GM23248 (cell line): Measurements from ENCODE around the gene FGD5.

Experiments
- EZH2 ChIP-seq: fragments of 200-600 bp; sonication (generic); IDR thresholded peaks from 2 replicates; pipeline ENCODE4 v1.6.1; 2018; ENCODE audit warnings: antibody characterized with exemption, mild to moderate bottlenecking; ENCODE audit not compliant: insufficient read depth, poor library complexity, severe bottlenecking
- EZH2phosphoT487 ChIP-seq: fragments of 200-600 bp; sonication (generic); IDR thresholded peaks from 2 replicates; pipeline ENCODE4 v1.6.1; 2018; ENCODE audit warnings: antibody characterized with exemption, moderate library complexity, mild to moderate bottlenecking, low read depth; ENCODE audit not compliant: insufficient read depth

DNA sequence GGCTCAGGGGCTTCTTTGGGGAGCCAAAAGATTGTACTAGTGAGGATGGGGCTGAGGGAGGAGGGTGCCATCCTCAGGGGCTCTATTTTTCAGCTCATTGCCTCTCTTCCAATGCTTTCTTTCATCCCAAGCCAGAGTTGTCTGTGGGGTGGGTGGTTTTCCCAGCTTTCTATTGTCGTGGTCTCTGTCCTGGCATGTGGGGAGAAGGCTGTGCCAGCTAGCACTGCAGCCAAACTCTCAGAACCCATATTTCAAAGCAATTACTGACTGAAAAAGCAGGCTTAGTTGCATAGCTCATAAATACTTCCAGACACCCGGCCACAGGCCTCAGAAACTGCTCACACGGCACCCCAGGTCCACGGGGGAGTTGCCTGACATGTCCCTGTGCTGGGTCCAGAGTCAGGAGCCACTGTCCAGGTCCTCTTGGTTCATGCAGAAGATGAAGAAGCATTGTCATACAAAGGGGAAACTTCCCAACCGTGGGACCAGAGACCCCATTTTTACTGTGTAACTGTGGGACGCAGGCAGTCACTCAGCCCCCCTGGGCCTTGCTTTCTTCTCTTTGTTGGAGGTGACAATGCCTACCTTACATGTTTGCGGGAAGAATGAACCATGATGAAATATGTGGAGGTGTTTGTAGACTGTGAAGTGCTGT is 27.6 kb downstream of the FGD5 start:
- TF ChIP-seq EZH2 (no peak), EZH2phosphoT487 (no peak)
